Neural cell (in vitro differentiated cells): ENCODE data around the gene CLDN18.

Experiments used
- EP300 ChIP-seq: fragments of 450-650 bp; conservative IDR thresholded peaks from 2 replicates; pipeline ENCODE4 v1.6.1; 2014; ENCODE audit warnings: antibody characterized with exemption, mild to moderate bottlenecking, moderate library complexity; ENCODE audit not compliant: poor library complexity, severe bottlenecking
- EZH2 ChIP-seq: fragments of 200-600, 300-800 bp; shearing (Covaris generic), sonication (generic); IDR thresholded peaks from 2 replicates; pipeline ENCODE4 v1.6.1; 2014; ENCODE audit warnings: antibody characterized with exemption, low read length, borderline replicate concordance, mild to moderate bottlenecking; ENCODE audit not compliant: insufficient read depth, poor library complexity, severe bottlenecking
- MXI1 ChIP-seq: fragments of 450-650 bp; conservative IDR thresholded peaks from 2 replicates; pipeline ENCODE4 v1.6.1; 2014; ENCODE audit warnings: antibody characterized with exemption, mild to moderate bottlenecking; ENCODE audit not compliant: poor library complexity, severe bottlenecking
- POLR2AphosphoS5 ChIP-seq: IDR thresholded peaks from 2 replicates; pipeline ENCODE4 v1.6.1; 2012
- RAD21 ChIP-seq: fragments of 450-650 bp; conservative IDR thresholded peaks from 2 replicates; pipeline ENCODE4 v1.6.1; 2014; ENCODE audit warnings: antibody characterized with exemption, mild to moderate bottlenecking, moderate library complexity
- REST ChIP-seq: IDR thresholded peaks from 2 replicates; pipeline ENCODE4 v1.6.1; 2012; ENCODE audit warnings: borderline replicate concordance
- TAF1 ChIP-seq: IDR thresholded peaks from 2 replicates; pipeline ENCODE4 v1.6.1; 2012; ENCODE audit warnings: low read depth
- TF ChIP-seq, protein P1 (sequence below): fragments of 450-650 bp; IDR thresholded peaks from 2 replicates; pipeline ENCODE4 v1.5.1; 2014; ENCODE audit warnings: antibody characterized with exemption, mild to moderate bottlenecking, moderate library complexity; ENCODE audit not compliant: poor library complexity, severe bottlenecking

GRCh38 chr3:138070006-138070405 is 60.0 kb downstream of the CLDN18 start:
- TF ChIP-seq, protein P1, sequence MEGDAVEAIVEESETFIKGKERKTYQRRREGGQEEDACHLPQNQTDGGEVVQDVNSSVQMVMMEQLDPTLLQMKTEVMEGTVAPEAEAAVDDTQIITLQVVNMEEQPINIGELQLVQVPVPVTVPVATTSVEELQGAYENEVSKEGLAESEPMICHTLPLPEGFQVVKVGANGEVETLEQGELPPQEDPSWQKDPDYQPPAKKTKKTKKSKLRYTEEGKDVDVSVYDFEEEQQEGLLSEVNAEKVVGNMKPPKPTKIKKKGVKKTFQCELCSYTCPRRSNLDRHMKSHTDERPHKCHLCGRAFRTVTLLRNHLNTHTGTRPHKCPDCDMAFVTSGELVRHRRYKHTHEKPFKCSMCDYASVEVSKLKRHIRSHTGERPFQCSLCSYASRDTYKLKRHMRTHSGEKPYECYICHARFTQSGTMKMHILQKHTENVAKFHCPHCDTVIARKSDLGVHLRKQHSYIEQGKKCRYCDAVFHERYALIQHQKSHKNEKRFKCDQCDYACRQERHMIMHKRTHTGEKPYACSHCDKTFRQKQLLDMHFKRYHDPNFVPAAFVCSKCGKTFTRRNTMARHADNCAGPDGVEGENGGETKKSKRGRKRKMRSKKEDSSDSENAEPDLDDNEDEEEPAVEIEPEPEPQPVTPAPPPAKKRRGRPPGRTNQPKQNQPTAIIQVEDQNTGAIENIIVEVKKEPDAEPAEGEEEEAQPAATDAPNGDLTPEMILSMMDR: no peak
- TF ChIP-seq TAF1: no peak
- TF ChIP-seq EP300: no peak
- TF ChIP-seq POLR2AphosphoS5: no peak
- no peak for TF ChIP-seq EZH2
- TF ChIP-seq MXI1: no peak
- TF ChIP-seq RAD21: no peak
- no peak for TF ChIP-seq REST
